H9 (cell line): ENCODE results near the gene HNRNPU. TPM values are rescaled to one million over a fixed set of nuclear protein-coding genes. Genes with fewer than 3 reads are reported as not detected.
A peak's percentile ranks its signal among the peaks of the same experiment; 100 is the strongest.

Experiments
- DNase-seq: peaks from one replicate; pipeline ENCODE4 v3.0.0-alpha.2; 2017
- H2AFZ ChIP-seq: one replicate; pipeline ENCODE4 v1.6.1; 2013; ENCODE audit warnings: mild to moderate bottlenecking, low read length, control low read depth, moderate library complexity
- H2AK5ac ChIP-seq: 2 replicates; pipeline ENCODE4 v1.6.1; 2013; ENCODE audit warnings: low read length, control low read depth, mixed read lengths; ENCODE audit not compliant: insufficient read length
- H2BK120ac ChIP-seq: one replicate; pipeline ENCODE4 v1.6.1; 2013; ENCODE audit warnings: low read depth, mild to moderate bottlenecking, low read length, control low read depth, inconsistent platforms; ENCODE audit not compliant: poor library complexity, severe bottlenecking
- H2BK12ac ChIP-seq: 2 replicates; pipeline ENCODE4 v1.6.1; 2013; ENCODE audit warnings: low read length, control low read depth, mixed read lengths, low read depth; ENCODE audit not compliant: insufficient read length
- H2BK15ac ChIP-seq: 2 replicates; pipeline ENCODE4 v1.6.1; 2013; ENCODE audit warnings: low read depth, low read length, control low read depth
- H2BK20ac ChIP-seq: one replicate; pipeline ENCODE4 v1.6.1; 2013; ENCODE audit warnings: low read depth, mild to moderate bottlenecking, low read length, control low read depth, inconsistent platforms; ENCODE audit not compliant: poor library complexity, severe bottlenecking
- H2BK5ac ChIP-seq: 2 replicates; pipeline ENCODE4 v1.6.1; 2013; ENCODE audit warnings: low read length, control low read depth, mixed read lengths; ENCODE audit not compliant: insufficient read length
- H3K14ac ChIP-seq: 2 replicates; pipeline ENCODE4 v1.6.1; 2013; ENCODE audit warnings: low read length, control low read depth; ENCODE audit not compliant: insufficient read depth
- H3K18ac ChIP-seq: 2 replicates; pipeline ENCODE4 v1.6.1; 2013; ENCODE audit warnings: low read depth, mild to moderate bottlenecking, mixed read lengths, low read length, control low read depth; ENCODE audit not compliant: insufficient read length
- H3K23ac ChIP-seq: 2 replicates; pipeline ENCODE4 v1.6.1; 2013; ENCODE audit warnings: low read length, control low read depth, mixed read lengths, low read depth; ENCODE audit not compliant: insufficient read length
- H3K23me2 ChIP-seq: 2 replicates; pipeline ENCODE4 v1.6.1; 2013; ENCODE audit warnings: low read depth, mild to moderate bottlenecking, mixed read lengths, low read length, control low read depth; ENCODE audit not compliant: insufficient read length, poor library complexity, severe bottlenecking
- H3K27ac ChIP-seq: 2 replicates; pipeline ENCODE4 v1.5.1; 2013; ENCODE audit warnings: low read length, control low read depth, mixed read lengths, low read depth; ENCODE audit not compliant: insufficient read length
- H3K27me3 ChIP-seq: 2 replicates; pipeline ENCODE4 v1.6.1; 2013; ENCODE audit warnings: low read length, control low read depth, inconsistent platforms; ENCODE audit not compliant: insufficient read depth
- H3K4ac ChIP-seq: 2 replicates; pipeline ENCODE4 v1.6.1; 2013; ENCODE audit warnings: low read depth, mild to moderate bottlenecking, control low read depth, inconsistent platforms, low read length, moderate library complexity
- H3K4me1 ChIP-seq: 2 replicates; pipeline ENCODE4 v1.6.1; 2013; ENCODE audit warnings: low read length, control low read depth, inconsistent platforms; ENCODE audit not compliant: insufficient read depth
- H3K4me2 ChIP-seq: 2 replicates; pipeline ENCODE4 v1.6.1; 2013; ENCODE audit warnings: low read length, control low read depth, mixed read lengths; ENCODE audit not compliant: insufficient read length, insufficient read depth
- H3K56ac ChIP-seq: 2 replicates; pipeline ENCODE4 v1.6.1; 2013; ENCODE audit warnings: low read depth, mild to moderate bottlenecking, mixed read lengths, low read length, control low read depth; ENCODE audit not compliant: insufficient read length
- H3K79me1 ChIP-seq: 2 replicates; pipeline ENCODE4 v1.6.1; 2013; ENCODE audit warnings: low read depth, mild to moderate bottlenecking, moderate library complexity, low read length, control low read depth, inconsistent platforms; ENCODE audit not compliant: insufficient read depth, poor library complexity, severe bottlenecking
- H3K79me2 ChIP-seq: 2 replicates; pipeline ENCODE4 v1.6.1; 2013; ENCODE audit warnings: low read length, control low read depth, inconsistent platforms; ENCODE audit not compliant: insufficient read depth
- H3K9ac ChIP-seq: 2 replicates; pipeline ENCODE4 v1.6.1; 2013; ENCODE audit warnings: low read length, control low read depth, mixed read lengths; ENCODE audit not compliant: insufficient read length; ENCODE audit errors: extremely low read depth
- H3K9me3 ChIP-seq: one replicate; pipeline ENCODE4 v1.6.1; 2013; ENCODE audit warnings: low read depth, low read length, inconsistent platforms; ENCODE audit not compliant: control insufficient read depth
- H3T11ph ChIP-seq: one replicate; pipeline ENCODE4 v1.6.1; 2013; ENCODE audit warnings: mild to moderate bottlenecking, low read length, control low read depth, inconsistent platforms
- H4K20me1 ChIP-seq: one replicate; pipeline ENCODE4 v1.6.1; 2013; ENCODE audit not compliant: control insufficient read depth, insufficient read length, insufficient read depth
- H4K5ac ChIP-seq: 2 replicates; pipeline ENCODE4 v1.6.1; 2013; ENCODE audit warnings: low read depth, mild to moderate bottlenecking, mixed read lengths, low read length, control low read depth; ENCODE audit not compliant: insufficient read length
- H4K8ac ChIP-seq: replicated peaks from 2 replicates; pipeline ENCODE4 v1.6.1; 2013; ENCODE audit warnings: low read length, control low read depth, mixed read lengths, low read depth; ENCODE audit not compliant: insufficient read length
- H4K91ac ChIP-seq: 2 replicates; pipeline ENCODE4 v1.6.1; 2013; ENCODE audit warnings: low read depth, mild to moderate bottlenecking, moderate library complexity, mixed read lengths, low read length, control low read depth; ENCODE audit not compliant: insufficient read length
- H3K27ac Mint-ChIP-seq, 3 experiments: 2 replicates in 2 of 3; 3 replicates in 1 of 3; pipeline ENCODE4 v1.8.0; 2020 to 2021; ENCODE audit warnings: mixed read lengths in 3 of 3, mild to moderate bottlenecking in 1 of 3, moderate library complexity in 1 of 3
- H3K27me3 Mint-ChIP-seq: 2 replicates; pipeline ENCODE4 v1.8.0; 2021; ENCODE audit warnings: low read depth, mild to moderate bottlenecking, moderate library complexity, mixed read lengths
- H3K36me3 Mint-ChIP-seq, 3 experiments: 2 replicates in 2 of 3; 3 replicates in 1 of 3; pipeline ENCODE4 v1.8.0; 2020 to 2021; ENCODE audit warnings: low read depth in 3 of 3, mixed read lengths in 3 of 3; ENCODE audit not compliant: insufficient read depth in 1 of 3
- H3K4me1 Mint-ChIP-seq, 2 experiments: 2 replicates each; pipeline ENCODE4 v1.8.0; 2020; ENCODE audit warnings: mixed read lengths in 2 of 2
- H3K4me3 Mint-ChIP-seq, 2 experiments: 2 replicates in 1 of 2; 3 replicates in 1 of 2; pipeline ENCODE4 v1.8.0; 2020 to 2021; ENCODE audit warnings: mild to moderate bottlenecking in 2 of 2, mixed read lengths in 2 of 2, moderate library complexity in 1 of 2
- H3K9me3 Mint-ChIP-seq, 2 experiments: 2 replicates in 1 of 2; 3 replicates in 1 of 2; pipeline ENCODE4 v1.8.0; 2020; ENCODE audit warnings: mild to moderate bottlenecking in 2 of 2, mixed read lengths in 2 of 2, moderate library complexity in 1 of 2
- WGBS: extraction: QIAGEN DNeasy Blood & Tissue Kit; methylation state at CpG from one replicate; pipeline ENCODE4 v1.1.7; 2013; ENCODE audit warnings: missing lambda C conversion rate, low lambda C conversion rate, mixed read lengths; ENCODE audit not compliant: insufficient read length; ENCODE audit errors: extremely low coverage; 5-methylcytosine and 5-hydroxymethylcytosine counted together
- total RNA-seq: library from RNA; stranded (reverse); gene quantifications from 2 replicates; pipeline ENCODE4 v1.2.1, GENCODE V29; 2021
- TF ChIP-seq, protein P1 (sequence below): fragments of 200-600 bp; sonication (generic); conservative IDR thresholded peaks from 3 replicates; pipeline ENCODE4 v1.8.0; 2021; ENCODE audit warnings: antibody characterized with exemption, mild to moderate bottlenecking

Gene HNRNPU
- total RNA-seq, 1 experiment from 2014 or later, result 657 TPM

DNA sequence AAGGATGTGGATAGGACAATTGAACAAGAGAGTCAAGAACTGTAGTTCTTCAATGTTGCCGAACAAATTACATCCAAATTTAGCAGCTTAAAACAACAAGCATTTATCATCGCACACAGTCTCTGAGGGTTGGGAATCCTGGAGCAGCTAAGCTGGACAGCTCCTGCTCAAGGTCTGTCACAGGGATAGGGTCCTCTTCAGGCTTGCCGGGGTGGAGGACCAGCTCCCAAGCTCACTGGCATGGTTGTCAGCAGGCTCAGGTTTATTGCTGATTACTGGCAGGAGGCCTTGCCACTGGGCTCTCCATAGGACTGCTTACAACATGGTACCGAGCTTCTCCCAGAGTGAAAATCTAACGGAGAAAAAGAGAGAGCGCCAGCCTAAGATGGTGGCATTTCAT is 51.0 kb downstream of the HNRNPU start:
- H3K4me3 Mint-ChIP-seq, result no peak overlapping the region
- no peak overlapping the region for H4K5ac ChIP-seq
- no peak overlapping the region for H3T11ph ChIP-seq
- no CpG with 5 or more reads among the region's 6 CpGs for WGBS
- H4K20me1 ChIP-seq, result no peaks in the 10 kb centered on the region
- no peak overlapping the region for H2BK15ac ChIP-seq
- H3K4ac ChIP-seq, result no peak overlapping the region
- no peaks in the 10 kb centered on the region; a peak in 2 of 5 replicates for H3K9me3 Mint-ChIP-seq
- H2BK12ac ChIP-seq, result no peak overlapping the region
- TF ChIP-seq, protein P1, sequence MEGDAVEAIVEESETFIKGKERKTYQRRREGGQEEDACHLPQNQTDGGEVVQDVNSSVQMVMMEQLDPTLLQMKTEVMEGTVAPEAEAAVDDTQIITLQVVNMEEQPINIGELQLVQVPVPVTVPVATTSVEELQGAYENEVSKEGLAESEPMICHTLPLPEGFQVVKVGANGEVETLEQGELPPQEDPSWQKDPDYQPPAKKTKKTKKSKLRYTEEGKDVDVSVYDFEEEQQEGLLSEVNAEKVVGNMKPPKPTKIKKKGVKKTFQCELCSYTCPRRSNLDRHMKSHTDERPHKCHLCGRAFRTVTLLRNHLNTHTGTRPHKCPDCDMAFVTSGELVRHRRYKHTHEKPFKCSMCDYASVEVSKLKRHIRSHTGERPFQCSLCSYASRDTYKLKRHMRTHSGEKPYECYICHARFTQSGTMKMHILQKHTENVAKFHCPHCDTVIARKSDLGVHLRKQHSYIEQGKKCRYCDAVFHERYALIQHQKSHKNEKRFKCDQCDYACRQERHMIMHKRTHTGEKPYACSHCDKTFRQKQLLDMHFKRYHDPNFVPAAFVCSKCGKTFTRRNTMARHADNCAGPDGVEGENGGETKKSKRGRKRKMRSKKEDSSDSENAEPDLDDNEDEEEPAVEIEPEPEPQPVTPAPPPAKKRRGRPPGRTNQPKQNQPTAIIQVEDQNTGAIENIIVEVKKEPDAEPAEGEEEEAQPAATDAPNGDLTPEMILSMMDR, result no peak
- H3K27ac ChIP-seq, result no peak overlapping the region
- H3K36me3 Mint-ChIP-seq, result peaks cover 0 to 3% (median 0%) of the 10 kb centered on the region in 3 experiments; a peak in 3 of 7 replicates
- H2AFZ ChIP-seq, result no peak overlapping the region
- no peak overlapping the region for H2AK5ac ChIP-seq
- H3K27me3 Mint-ChIP-seq, result no peaks in the 10 kb centered on the region
- H3K18ac ChIP-seq, result no peak overlapping the region
- H4K8ac ChIP-seq, result no peak overlapping the region
- peaks cover 7% of the 10 kb centered on the region for H3K79me1 ChIP-seq
- H3K23me2 ChIP-seq, result peaks cover 4% of the 10 kb centered on the region
- H3K4me1 Mint-ChIP-seq, result peaks cover 32 to 33% of the 10 kb centered on the region in 2 experiments
- H3K4me2 ChIP-seq, result no peak overlapping the region
- H3K4me1 ChIP-seq, result no peaks in the 10 kb centered on the region; the same call in 1 of the 2 replicates
- peak overlapping the region in 1 of 3 experiments; percentile 87; a peak in 1 of 7 replicates for H3K27ac Mint-ChIP-seq
- no peaks in the 10 kb centered on the region for H3K27me3 ChIP-seq
- no peak overlapping the region for H2BK120ac ChIP-seq
- no peak overlapping the region for H3K56ac ChIP-seq
- no peak overlapping the region for H2BK20ac ChIP-seq
- DNase-seq, result no peak
- H3K9me3 ChIP-seq, result no peaks in the 10 kb centered on the region
- H3K79me2 ChIP-seq, result peaks cover 14% of the 10 kb centered on the region; the same call in 1 of the 2 replicates
- no peak overlapping the region for H3K14ac ChIP-seq
- no peak overlapping the region for H3K23ac ChIP-seq
- H2BK5ac ChIP-seq, result no peak overlapping the region
- H3K9ac ChIP-seq, result no peak overlapping the region
- no peak overlapping the region for H4K91ac ChIP-seq
